HL-60 (cell line): ENCODE measurements around the gene ERMP1.

Experiments used
- DNase-seq, 2 experiments: peaks; one replicate each; pipeline ENCODE4 v3.0.0-alpha.2; 2010 to 2020; ENCODE audit warnings: low read depth in 1 of 2, low spot score in 1 of 2
- H3K27ac ChIP-seq: fragments of 250-450 bp; sonication (Bioruptor Pico); replicated peaks from 2 replicates; pipeline ENCODE4 v1.5.1; 2020; ENCODE audit warnings: mild to moderate bottlenecking, moderate library complexity
- H3K27me3 ChIP-seq: fragments of 250-450 bp; sonication (Bioruptor Pico); 2 replicates; pipeline ENCODE4 v1.5.1; 2021; ENCODE audit warnings: mild to moderate bottlenecking, moderate library complexity; ENCODE audit not compliant: insufficient read depth, poor library complexity, severe bottlenecking
- H3K4me3 ChIP-seq: replicated peaks from 2 replicates; pipeline ENCODE4 v1.5.1; 2011; ENCODE audit warnings: mild to moderate bottlenecking, control low read depth, low read length; ENCODE audit not compliant: insufficient read depth
- GABPA ChIP-seq: IDR thresholded peaks from 2 replicates; pipeline ENCODE4 v1.6.1; 2012; ENCODE audit warnings: low read depth
- POLR2AphosphoS5 ChIP-seq: IDR thresholded peaks from 2 replicates; pipeline ENCODE4 v1.6.1; 2012; ENCODE audit warnings: low read depth
- SPI1 ChIP-seq: IDR thresholded peaks from 2 replicates; pipeline ENCODE4 v1.6.1; 2012; ENCODE audit warnings: low read depth, mild to moderate bottlenecking, borderline replicate concordance
- TF ChIP-seq, protein P1 (sequence below): IDR thresholded peaks from one replicate; pipeline ENCODE4 v1.5.1; 2011; ENCODE audit warnings: low read length, control low read depth, inconsistent platforms; ENCODE audit not compliant: insufficient read depth
- TF ChIP-seq, protein P2 (sequence below): IDR thresholded peaks from 2 replicates; pipeline ENCODE4 v1.6.1; 2012; ENCODE audit warnings: low read depth; ENCODE audit not compliant: insufficient replicate concordance

Gene ERMP1

DNA sequence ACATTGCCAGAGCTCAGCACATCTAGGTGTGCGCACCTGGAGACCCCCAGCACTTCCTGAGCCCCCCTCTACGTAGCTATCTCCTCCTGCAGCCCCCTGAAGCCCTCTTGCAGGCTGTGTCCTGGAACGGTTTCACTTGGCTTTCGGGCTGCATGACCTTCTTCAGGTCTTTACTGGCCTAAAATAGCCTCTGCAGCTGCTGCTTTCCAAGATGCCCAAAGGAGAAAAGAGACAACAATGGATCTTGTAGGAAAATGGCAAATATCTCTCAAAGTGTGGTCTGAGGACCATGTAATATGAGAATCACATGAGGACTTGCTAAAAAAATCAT is 6.6 kb upstream of the ERMP1 start:
- DNase-seq = no peak
- Histone ChIP-seq H3K27me3 (no peaks in the 10 kb centered on the region), H3K4me3 (no peak overlapping the region), H3K27ac (no peak overlapping the region)
- TF ChIP-seq, protein P1, sequence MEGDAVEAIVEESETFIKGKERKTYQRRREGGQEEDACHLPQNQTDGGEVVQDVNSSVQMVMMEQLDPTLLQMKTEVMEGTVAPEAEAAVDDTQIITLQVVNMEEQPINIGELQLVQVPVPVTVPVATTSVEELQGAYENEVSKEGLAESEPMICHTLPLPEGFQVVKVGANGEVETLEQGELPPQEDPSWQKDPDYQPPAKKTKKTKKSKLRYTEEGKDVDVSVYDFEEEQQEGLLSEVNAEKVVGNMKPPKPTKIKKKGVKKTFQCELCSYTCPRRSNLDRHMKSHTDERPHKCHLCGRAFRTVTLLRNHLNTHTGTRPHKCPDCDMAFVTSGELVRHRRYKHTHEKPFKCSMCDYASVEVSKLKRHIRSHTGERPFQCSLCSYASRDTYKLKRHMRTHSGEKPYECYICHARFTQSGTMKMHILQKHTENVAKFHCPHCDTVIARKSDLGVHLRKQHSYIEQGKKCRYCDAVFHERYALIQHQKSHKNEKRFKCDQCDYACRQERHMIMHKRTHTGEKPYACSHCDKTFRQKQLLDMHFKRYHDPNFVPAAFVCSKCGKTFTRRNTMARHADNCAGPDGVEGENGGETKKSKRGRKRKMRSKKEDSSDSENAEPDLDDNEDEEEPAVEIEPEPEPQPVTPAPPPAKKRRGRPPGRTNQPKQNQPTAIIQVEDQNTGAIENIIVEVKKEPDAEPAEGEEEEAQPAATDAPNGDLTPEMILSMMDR = no peak
- no peak for TF ChIP-seq SPI1
- TF ChIP-seq, protein P2, sequence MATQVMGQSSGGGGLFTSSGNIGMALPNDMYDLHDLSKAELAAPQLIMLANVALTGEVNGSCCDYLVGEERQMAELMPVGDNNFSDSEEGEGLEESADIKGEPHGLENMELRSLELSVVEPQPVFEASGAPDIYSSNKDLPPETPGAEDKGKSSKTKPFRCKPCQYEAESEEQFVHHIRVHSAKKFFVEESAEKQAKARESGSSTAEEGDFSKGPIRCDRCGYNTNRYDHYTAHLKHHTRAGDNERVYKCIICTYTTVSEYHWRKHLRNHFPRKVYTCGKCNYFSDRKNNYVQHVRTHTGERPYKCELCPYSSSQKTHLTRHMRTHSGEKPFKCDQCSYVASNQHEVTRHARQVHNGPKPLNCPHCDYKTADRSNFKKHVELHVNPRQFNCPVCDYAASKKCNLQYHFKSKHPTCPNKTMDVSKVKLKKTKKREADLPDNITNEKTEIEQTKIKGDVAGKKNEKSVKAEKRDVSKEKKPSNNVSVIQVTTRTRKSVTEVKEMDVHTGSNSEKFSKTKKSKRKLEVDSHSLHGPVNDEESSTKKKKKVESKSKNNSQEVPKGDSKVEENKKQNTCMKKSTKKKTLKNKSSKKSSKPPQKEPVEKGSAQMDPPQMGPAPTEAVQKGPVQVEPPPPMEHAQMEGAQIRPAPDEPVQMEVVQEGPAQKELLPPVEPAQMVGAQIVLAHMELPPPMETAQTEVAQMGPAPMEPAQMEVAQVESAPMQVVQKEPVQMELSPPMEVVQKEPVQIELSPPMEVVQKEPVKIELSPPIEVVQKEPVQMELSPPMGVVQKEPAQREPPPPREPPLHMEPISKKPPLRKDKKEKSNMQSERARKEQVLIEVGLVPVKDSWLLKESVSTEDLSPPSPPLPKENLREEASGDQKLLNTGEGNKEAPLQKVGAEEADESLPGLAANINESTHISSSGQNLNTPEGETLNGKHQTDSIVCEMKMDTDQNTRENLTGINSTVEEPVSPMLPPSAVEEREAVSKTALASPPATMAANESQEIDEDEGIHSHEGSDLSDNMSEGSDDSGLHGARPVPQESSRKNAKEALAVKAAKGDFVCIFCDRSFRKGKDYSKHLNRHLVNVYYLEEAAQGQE = no peak
- TF ChIP-seq POLR2AphosphoS5 = no peak
- TF ChIP-seq GABPA = no peak

DNA sequence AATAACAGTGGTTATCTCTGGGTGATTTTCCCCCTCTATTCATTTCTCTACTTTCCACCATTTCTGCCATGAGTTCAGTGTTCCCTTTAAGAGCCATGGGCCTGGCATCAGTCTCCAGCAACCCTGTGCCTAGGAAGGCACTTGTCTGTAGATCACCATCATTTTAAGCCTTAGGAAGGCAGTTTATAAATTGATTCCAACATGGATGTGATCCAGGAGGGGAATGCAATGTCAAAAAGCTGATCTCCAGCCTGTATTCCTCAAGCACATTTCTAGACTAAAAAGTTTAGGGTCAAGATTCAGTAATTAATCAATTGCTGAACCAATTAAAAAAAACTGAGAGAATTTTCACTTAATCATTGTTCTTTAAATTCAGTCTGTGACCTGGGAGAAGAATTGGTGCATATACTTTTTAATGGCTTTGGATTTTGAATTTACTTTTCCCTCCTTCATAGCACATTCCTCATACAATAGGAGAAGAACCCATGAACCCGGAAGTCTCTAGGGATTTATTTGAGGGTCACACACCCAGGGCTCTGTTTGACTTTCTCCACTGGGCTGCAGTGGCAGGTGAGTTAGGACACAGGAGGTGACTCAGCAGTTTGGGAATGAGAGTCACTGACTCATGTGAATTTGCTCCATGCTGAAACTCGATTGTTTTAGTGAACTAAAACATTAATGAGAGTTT is 6.1 kb upstream of the ERMP1 start:
- no peak for TF ChIP-seq GABPA
- TF ChIP-seq, protein P2 = no peak
- no peak for TF ChIP-seq POLR2AphosphoS5
- TF ChIP-seq, protein P1 = no peak
- no peak for TF ChIP-seq SPI1
- Histone ChIP-seq H3K27ac (no peak overlapping the region), H3K4me3 (no peak overlapping the region), H3K27me3 (no peaks in the 10 kb centered on the region)
- no peak for DNase-seq

DNA sequence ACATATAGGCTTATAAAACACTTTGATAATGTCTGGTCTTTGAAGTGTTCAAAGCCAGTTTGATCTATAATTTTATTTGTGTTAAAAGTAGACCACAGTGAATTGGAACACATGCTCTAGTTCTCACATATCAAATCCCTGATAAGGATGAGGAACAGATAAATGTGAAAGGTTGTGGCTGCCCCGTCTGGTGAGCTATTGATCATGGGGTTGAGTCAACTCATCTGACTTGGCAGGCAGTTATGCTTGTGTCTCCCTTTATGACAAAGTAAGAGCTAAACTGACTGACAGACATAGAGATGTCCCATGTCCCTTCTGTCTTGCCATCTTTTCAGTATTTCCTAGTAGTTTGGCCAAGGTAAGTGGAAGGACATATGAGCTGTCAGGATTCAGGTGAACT is 2.9 kb upstream of the ERMP1 start:
- H3K4me3 ChIP-seq = no peak overlapping the region
- no peak for TF ChIP-seq POLR2AphosphoS5
- TF ChIP-seq, protein P2 = no peak
- TF ChIP-seq GABPA = no peak
- TF ChIP-seq SPI1 = no peak
- TF ChIP-seq, protein P1 = no peak
- no peak for DNase-seq
- no peaks in the 10 kb centered on the region for H3K27me3 ChIP-seq
- no peak overlapping the region for H3K27ac ChIP-seq
